Nephron progenitor cell (in vitro differentiated cells): ENCODE results near the gene NBPF3.
A peak's percentile ranks its signal among the peaks of the same experiment; 100 is the strongest.

ENCODE experiments used
- DNase-seq: peaks from one replicate; pipeline ENCODE4 v3.0.0; 2021
- H3K27ac Mint-ChIP-seq: 2 replicates; pipeline ENCODE4 v1.8.0; 2021; ENCODE audit warnings: mild to moderate bottlenecking, moderate library complexity, mixed read lengths
- H3K27me3 Mint-ChIP-seq: 2 replicates; pipeline ENCODE4 v1.8.0; 2021; ENCODE audit warnings: mild to moderate bottlenecking, low read depth, mixed read lengths; ENCODE audit not compliant: poor library complexity
- H3K36me3 Mint-ChIP-seq: 2 replicates; pipeline ENCODE4 v1.8.0; 2021; ENCODE audit warnings: low read depth, mixed read lengths
- H3K4me1 Mint-ChIP-seq: 2 replicates; pipeline ENCODE4 v1.8.0; 2021; ENCODE audit warnings: mixed read lengths
- H3K4me3 Mint-ChIP-seq: 2 replicates; pipeline ENCODE4 v1.8.0; 2021; ENCODE audit warnings: mild to moderate bottlenecking, moderate library complexity, mixed read lengths
- H3K9me3 Mint-ChIP-seq: 2 replicates; pipeline ENCODE4 v1.8.0; 2021; ENCODE audit warnings: mild to moderate bottlenecking, moderate library complexity, mixed read lengths
- TF ChIP-seq, protein P1 (sequence below): fragments of 200-600 bp; sonication (generic); IDR thresholded peaks from 2 replicates; pipeline ENCODE4 v1.5.0; 2021; ENCODE audit warnings: antibody characterized with exemption

NBPF3 gene

GRCh38 chr1:21524220-21524619 lies 84.3 kb downstream of the NBPF3 start:
- TF ChIP-seq, protein P1, sequence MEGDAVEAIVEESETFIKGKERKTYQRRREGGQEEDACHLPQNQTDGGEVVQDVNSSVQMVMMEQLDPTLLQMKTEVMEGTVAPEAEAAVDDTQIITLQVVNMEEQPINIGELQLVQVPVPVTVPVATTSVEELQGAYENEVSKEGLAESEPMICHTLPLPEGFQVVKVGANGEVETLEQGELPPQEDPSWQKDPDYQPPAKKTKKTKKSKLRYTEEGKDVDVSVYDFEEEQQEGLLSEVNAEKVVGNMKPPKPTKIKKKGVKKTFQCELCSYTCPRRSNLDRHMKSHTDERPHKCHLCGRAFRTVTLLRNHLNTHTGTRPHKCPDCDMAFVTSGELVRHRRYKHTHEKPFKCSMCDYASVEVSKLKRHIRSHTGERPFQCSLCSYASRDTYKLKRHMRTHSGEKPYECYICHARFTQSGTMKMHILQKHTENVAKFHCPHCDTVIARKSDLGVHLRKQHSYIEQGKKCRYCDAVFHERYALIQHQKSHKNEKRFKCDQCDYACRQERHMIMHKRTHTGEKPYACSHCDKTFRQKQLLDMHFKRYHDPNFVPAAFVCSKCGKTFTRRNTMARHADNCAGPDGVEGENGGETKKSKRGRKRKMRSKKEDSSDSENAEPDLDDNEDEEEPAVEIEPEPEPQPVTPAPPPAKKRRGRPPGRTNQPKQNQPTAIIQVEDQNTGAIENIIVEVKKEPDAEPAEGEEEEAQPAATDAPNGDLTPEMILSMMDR: no peak
- Mint-ChIP-seq H3K27ac (peak overlapping the region; percentile 98), H3K9me3 (no peaks in the 10 kb centered on the region), H3K4me3 (peak overlapping the region; percentile 44), H3K4me1 (peaks cover 57% of the 10 kb centered on the region), H3K27me3 (no peaks in the 10 kb centered on the region), H3K36me3 (no peaks in the 10 kb centered on the region)
- no peak for DNase-seq

GRCh38 chr1:21524686-21525339 lies 84.9 kb downstream of the NBPF3 start:
- TF ChIP-seq, protein P1: no peak
- Mint-ChIP-seq H3K36me3 (no peaks in the 10 kb centered on the region), H3K27me3 (no peaks in the 10 kb centered on the region), H3K4me1 (peaks cover 56% of the 10 kb centered on the region), H3K4me3 (peak overlapping the region; percentile 44), H3K9me3 (no peaks in the 10 kb centered on the region), H3K27ac (peak overlapping the region; percentile 98)
- peak; percentile 33 for DNase-seq

- Mint-ChIP-seq H3K27ac (peak overlapping the region; percentile 98), H3K27me3 (no peaks in the 10 kb centered on the region), H3K4me3 (no peak overlapping the region), H3K36me3 (no peaks in the 10 kb centered on the region), H3K4me1 (peaks cover 59% of the 10 kb centered on the region), H3K9me3 (no peaks in the 10 kb centered on the region)
- TF ChIP-seq, protein P1: no peak
- no peak for DNase-seq
Measured at GRCh38 chr1:21525340-21525717, 85.4 kb downstream of the NBPF3 start.

GRCh38 chr1:21526441-21526840 lies 86.5 kb downstream of the NBPF3 start:
- H3K4me3 Mint-ChIP-seq: no peak overlapping the region
- H3K36me3 Mint-ChIP-seq: no peaks in the 10 kb centered on the region
- H3K27me3 Mint-ChIP-seq: no peaks in the 10 kb centered on the region
- no peak for DNase-seq
- TF ChIP-seq, protein P1: no peak
- H3K4me1 Mint-ChIP-seq: peaks cover 56% of the 10 kb centered on the region
- H3K9me3 Mint-ChIP-seq: no peaks in the 10 kb centered on the region
- no peak overlapping the region for H3K27ac Mint-ChIP-seq

DNA sequence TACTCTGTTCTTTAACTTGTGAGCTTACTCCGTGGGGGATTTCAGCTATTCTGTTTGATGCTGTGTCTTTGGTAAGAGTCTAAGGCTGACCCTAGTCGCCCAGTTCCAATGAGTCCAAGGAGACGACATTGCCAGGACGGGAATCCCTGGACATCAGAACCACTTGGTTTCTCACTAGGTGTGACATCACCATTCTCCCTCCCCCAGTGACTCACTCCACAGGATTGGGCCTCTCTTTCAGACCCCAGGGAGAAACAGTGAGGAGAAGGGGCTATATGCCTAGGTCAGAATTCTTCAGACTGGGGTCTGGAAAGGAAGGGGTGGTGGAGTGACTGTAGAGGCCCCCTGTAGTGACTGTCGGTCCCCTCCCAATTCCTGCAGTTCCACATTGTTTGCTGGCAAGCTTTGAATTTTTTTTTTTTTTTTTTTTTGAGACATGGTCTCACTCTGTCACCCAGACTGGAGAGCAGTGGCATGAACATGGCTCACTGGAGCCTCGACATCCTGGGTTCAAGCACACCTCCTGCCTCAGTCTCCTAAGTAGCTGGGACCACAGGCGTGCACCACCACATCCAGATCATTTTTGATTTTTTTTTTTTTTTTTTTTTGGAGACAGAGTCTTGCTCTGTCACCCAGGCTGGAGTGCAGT lies 90.6 kb downstream of the NBPF3 start:
- TF ChIP-seq, protein P1: no peak
- H3K36me3 Mint-ChIP-seq: no peaks in the 10 kb centered on the region
- H3K4me1 Mint-ChIP-seq: peaks cover 47% of the 10 kb centered on the region
- H3K4me3 Mint-ChIP-seq: no peak overlapping the region
- DNase-seq: no peak
- H3K9me3 Mint-ChIP-seq: no peaks in the 10 kb centered on the region
- no peaks in the 10 kb centered on the region for H3K27me3 Mint-ChIP-seq
- H3K27ac Mint-ChIP-seq: no peak overlapping the region

GRCh38 chr1:21531241-21531640 lies 91.3 kb downstream of the NBPF3 start:
- H3K4me3 Mint-ChIP-seq: no peak overlapping the region
- no peaks in the 10 kb centered on the region for H3K27me3 Mint-ChIP-seq
- no peaks in the 10 kb centered on the region for H3K36me3 Mint-ChIP-seq
- TF ChIP-seq, protein P1: no peak
- no peaks in the 10 kb centered on the region for H3K9me3 Mint-ChIP-seq
- no peak overlapping the region for H3K27ac Mint-ChIP-seq
- H3K4me1 Mint-ChIP-seq: peaks cover 45% of the 10 kb centered on the region
- DNase-seq: no peak
